ENCODE results near the gene GSPT1.
A peak's percentile ranks its signal among the peaks of the same experiment; 100 is the strongest.
"Not testable (repeated sequence)": the region's sequence is repeated elsewhere in the genome, so short reads cannot be mapped to it uniquely, and the experiment has no call there.

The GSPT1 gene

DNA sequence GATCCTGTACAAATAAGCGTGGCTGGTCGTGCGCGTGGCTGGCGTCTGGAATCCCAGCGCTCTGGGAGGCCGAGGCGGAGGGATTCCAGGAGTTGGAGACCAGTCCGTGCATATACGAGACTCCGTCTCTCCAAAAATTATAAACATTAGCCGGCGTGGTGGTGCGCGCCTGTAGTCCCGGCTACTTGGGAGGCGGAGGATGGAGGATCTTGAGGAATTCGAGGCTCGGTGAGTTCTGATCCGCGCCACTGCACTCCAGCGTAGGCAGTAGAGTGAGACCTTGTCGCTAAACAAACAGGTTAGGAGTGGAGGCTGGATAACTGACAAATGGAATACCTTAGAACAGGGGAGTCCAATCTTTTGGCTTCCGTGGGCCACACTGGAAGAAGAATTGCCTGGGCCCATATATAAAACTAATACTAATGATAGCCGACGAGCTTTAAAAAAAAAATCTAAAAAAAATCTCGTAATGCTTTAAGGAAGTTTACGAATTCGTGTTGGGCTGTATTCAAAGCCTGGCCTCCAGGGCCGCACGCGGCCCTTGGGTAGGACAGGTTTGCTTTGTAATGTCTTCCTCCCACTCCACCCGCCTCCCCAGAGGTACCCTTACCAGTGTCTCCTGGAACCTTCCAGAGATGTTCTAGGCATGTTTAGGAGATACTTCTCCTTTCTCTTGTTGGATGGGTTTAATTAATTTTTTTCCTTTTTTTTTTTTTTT lies 63.5 kb downstream of the GSPT1 start:
- peak; percentile 29 for DNase-seq

DNA sequence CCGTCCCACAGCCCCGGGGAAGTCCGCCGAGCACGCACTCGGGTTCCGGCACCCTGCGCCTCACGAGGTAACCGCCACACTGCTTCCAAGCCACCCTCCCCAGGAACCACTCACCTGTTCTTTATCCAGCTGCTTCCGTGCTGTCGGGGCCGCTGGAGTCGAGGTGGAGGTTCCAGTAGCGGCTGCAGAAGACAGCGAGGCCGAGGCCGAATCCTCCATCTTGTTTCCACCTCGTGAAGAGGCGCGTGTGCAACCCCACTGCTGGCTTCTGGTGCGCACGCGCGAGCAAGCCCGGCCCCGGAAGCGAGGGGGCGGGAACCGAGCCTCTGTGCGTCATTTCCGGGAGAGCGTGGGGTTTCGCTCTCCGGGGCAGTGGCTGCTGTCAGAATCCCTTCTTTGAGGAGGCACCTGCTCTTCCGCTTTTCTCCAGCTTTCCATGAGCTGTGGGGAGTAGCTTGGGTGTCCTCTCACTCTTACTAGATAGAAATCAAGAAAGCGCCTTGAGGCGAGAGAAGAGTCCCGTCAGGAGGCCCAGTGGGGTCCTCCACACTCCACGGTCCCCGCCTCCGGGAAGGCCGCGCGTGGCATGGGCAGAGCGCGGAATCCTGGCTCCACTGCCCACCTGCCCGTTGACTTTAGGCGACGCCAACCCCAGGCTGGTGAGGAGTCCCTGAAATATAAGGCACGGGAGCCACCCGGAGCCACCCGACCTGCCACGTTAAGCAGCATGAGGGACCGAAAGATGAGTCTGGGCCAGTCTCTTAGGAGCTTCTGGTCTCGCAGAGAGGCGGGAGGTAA lies 64.3 kb downstream of the GSPT1 start, which contains the start of gene RSL1D1:
RSL1D1 (minus strand) TSS at position 249 of the 798 bp plus-strand sequence; CDS start at position 219, 30 bp downstream.
- DNase-seq = peak; percentile 91

- no peak for DNase-seq
Measured at GRCh38 chr16:11848842-11849241, 66.9 kb downstream of the GSPT1 start.

GRCh38 chr16:11844499-11844898 lies 71.3 kb downstream of the GSPT1 start:
- no peak for DNase-seq

- DNase-seq = no peak
Measured at GRCh38 chr16:11843861-11844260, 71.9 kb downstream of the GSPT1 start.

- DNase-seq = no peak
Measured at GRCh38 chr16:11843206-11843605, 72.5 kb downstream of the GSPT1 start.

DNA sequence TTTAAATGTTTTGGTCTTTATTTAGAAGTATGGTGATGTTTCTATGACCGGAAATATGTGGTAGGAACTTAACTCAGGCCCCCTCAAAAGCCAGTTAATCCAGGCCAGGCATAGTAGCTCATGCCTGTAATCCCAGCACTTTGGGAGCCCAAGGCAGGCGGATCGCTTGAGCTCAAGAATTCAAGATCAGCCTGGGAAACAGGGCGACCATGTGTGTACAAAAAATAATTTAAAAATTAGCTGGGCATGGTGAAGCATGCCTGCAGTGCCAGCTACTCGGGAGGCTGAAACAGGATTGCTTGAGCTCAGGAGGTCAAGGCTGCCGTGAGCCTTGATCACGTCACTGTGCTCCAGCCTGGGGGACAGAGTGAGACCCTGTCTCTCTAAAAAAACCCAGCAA lies 74.7 kb downstream of the GSPT1 start:
- DNase-seq = no peak

DNA sequence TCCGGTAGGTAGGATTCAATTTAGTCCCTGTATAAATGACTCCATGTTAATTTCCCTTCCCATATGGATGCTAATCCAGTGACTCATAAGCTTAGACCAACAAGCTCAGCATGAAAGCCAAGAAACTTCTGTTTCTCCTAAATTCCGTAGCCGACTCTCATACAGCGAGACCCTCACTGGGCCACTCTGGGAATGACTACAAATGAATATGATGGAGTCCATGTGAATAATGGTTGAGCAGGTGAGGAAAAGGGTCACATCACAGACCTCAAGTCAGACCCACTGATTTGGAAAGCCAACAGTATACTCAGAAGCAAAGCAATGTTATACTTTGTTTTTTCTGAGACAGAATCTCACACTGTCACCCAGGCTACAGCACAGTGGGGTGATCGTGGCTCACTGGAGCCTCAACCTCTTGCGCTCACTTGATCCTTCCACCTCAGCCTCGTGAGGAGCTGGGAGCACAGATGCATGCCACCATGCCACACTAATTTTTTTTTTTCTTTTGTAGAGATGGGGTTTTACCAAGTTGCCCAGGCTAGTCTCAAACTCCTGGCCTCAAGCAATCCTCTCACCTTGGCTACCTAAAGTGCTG lies 79.0 kb downstream of the GSPT1 start:
- DNase-seq = peak; percentile 95

DNA sequence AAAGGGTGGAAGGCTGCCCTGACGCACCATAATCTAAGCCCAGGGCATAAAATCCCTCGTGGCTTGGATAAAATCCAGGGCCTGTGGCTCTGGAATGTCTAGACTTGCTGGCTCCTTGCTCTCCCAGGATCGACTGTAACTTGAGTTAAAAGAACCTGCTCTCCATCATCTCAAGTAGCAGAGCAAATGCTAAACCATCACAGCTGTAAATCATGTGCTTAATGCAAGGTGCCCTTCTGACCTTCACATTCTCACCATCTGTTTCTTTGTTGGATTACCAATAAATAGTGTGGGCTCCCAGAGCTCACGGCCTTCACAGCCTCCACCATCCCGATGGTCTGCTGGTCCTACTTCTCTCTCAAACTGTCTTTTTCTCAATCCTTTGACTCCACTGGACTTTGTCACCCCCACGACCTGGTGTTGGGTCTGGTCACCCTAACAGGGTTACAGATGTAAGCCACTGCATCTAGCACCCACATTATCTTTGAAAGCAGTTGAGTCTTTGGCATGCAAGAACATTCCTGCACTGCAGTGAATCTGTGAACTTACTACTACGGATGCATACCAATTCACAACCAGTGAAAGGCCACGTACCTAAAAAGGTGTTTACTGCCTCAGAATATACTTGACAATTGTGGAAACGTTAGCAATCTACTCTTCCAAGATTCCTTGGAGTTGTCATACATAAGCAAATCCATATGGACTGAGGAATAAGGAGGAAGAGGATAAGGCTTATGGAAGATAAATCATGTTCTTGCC lies 79.7 kb downstream of the GSPT1 start:
- DNase-seq = peak; percentile 91

GRCh38 chr16:11835309-11835708 lies 80.4 kb downstream of the GSPT1 start:
- no peak for DNase-seq

DNA sequence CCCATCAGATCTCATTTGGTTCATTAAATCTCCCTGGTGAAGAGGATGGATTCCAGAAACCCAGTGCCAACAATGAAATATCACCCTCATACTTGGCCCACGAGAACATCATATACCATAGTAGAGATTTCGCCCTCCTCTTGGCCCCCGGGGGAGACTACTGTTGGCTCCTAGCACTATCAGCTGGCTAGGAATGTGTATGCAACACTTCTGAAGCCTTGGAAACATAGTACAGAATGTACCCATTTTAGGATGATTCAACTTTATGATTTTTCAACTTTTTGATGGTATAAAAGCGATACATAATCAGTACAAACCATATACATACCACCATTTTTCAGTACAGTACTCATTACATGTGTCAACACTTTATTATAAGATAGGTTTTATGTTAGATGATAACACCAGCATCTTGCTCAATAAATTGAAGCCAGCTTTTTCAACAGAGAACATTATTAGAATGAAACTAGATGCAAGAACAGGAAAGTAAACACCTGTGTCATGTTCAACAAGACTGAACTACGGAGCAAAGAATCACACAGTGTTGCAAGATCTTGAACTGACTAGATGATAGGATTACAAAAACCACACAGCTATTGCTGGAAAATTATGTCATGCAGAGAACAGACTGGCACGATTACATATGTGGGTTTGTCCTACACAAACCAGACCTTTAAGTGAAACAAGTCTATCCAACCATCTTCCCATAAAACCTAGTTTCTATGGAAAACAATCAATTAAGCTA lies 81.6 kb downstream of the GSPT1 start:
- peak; percentile 66 for DNase-seq

DNA sequence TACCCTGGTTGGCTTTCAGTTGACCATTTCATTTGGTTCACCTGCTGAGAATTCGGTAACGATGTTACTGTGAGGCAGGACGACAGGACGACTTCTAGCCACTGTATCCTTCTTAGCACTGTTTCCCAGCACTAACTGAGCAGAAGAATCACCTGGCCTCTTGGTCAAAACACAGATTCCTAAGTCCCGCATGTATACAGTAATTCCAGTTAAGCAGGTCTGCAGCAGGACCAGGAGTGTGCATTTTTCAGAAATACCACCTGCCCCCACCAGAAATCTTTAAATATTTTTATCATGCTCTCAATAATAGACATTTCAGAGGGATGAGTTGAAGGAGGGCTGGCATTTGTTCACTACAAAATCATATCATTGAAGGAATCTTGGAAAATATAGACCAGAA lies 87.1 kb downstream of the GSPT1 start:
- DNase-seq = no peak

DNA sequence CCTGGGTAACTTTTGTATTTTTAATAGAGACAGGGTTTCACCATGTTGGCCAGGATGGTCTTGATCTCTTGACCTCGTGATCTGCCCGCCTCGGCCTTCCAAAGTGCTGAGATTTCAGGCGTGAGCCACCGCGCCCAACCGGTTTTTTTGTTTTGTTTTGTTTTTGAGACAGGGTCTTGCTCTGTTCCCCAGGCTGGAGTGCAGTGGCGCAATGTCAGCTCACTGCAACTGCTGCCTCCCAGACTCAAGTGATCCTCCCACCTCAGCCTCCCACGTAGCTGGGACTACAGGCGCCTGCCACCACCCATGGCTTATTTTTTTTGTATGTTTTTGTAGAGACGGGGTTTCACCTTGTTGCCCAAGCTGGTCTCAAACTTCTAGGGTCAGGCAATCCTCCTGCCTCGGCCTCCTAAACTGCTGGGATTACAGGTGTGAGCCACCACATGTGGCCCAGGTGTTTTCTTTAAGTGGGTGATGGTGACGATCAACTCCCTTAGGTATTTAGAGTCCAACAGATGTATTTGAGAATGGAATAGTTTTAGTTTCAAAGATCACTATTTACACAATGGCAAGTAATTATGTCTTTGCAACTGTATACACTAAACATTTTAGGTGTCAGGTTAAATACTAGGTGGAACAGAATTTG lies 90.1 kb downstream of the GSPT1 start:
- DNase-seq = not testable (repeated sequence)

- DNase-seq = peak; percentile 6
Measured at GRCh38 chr16:11824362-11824761, 91.4 kb downstream of the GSPT1 start.

- DNase-seq = not testable (repeated sequence)
Measured at GRCh38 chr16:11823645-11824044, 92.1 kb downstream of the GSPT1 start.

DNA sequence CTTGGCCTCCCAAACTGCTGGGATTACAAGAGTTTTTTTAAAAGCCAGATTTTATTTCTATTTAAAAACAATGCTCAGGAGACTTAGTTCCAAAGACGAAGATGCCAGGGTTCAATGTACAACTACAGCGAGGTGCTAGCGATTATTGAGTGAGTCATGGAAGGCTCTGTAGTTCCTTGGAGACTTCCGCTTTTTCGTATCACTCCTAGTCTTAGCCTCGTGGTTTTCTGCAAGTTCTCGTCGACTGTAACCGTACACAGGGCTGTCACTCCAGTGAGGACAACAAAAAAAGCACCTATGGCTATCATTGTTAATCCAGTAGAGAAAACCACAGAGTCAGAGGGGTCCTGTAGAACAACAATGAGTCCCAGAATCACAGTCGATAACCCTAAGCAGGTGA lies 96.0 kb downstream of the GSPT1 start:
- DNase-seq = no peak

DNA sequence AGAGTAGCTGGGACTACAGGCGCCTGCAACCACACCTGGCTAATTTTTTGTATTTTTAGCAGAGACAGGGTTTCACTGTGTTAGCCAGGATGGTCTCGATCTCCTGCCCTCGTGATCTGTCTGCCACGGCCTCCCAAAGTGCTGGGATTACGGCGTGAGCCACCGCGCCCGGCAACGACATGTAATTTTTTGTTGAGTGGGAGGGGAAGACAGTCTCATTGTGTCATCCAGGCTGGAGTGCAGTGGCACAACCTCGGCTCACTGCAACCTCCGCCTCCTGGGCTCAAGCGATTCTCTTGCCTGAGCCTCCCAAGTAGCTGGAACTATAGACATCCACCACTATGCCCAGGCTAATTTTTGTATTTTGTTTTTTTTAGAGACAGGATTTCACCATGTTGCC lies 96.8 kb downstream of the GSPT1 start:
- not testable (repeated sequence) for DNase-seq
